DOHH2 (cell line): ENCODE results near the gene HEXIM2.

Experiments used
- H3F3A ChIP-seq: fragments of 200-600 bp; sonication (generic), shearing (Covaris generic); 2 replicates; pipeline ENCODE4 v1.6.0; 2016; ENCODE audit warnings: antibody characterized with exemption, mild to moderate bottlenecking; ENCODE audit not compliant: control insufficient read depth, insufficient read depth
- H3K27ac ChIP-seq: fragments of 200-600 bp; sonication (generic); 2 replicates; pipeline ENCODE4 v1.5.1; 2014; ENCODE audit warnings: low read depth, mild to moderate bottlenecking, low read length, moderate library complexity
- H3K27me3 ChIP-seq: fragments of 200-600 bp; sonication (generic); 2 replicates; pipeline ENCODE4 v1.6.1; 2014; ENCODE audit warnings: mild to moderate bottlenecking, low read length, mixed read lengths; ENCODE audit not compliant: control insufficient read depth
- H3K36me3 ChIP-seq: fragments of 200-600 bp; sonication (generic); 2 replicates; pipeline ENCODE4 v1.6.1; 2014; ENCODE audit warnings: mild to moderate bottlenecking, low read length, moderate library complexity, mixed read lengths; ENCODE audit not compliant: control insufficient read depth
- H3K4me1 ChIP-seq: fragments of 200-600 bp; sonication (generic); 2 replicates; pipeline ENCODE4 v1.6.1; 2014; ENCODE audit warnings: mild to moderate bottlenecking, low read length, mixed read lengths; ENCODE audit not compliant: control insufficient read depth
- H3K4me2 ChIP-seq: fragments of 200-600 bp; sonication (generic); 2 replicates; pipeline ENCODE4 v1.6.0; 2014; ENCODE audit warnings: mild to moderate bottlenecking, low read length, moderate library complexity
- H3K4me3 ChIP-seq: fragments of 200-600 bp; sonication (generic); 2 replicates; pipeline ENCODE4 v1.5.1; 2014; ENCODE audit warnings: mild to moderate bottlenecking, low read length, mixed read lengths
- H3K79me2 ChIP-seq: fragments of 200-600 bp; sonication (generic); 2 replicates; pipeline ENCODE4 v1.6.1; 2014; ENCODE audit warnings: mild to moderate bottlenecking, low read length, mixed read lengths; ENCODE audit not compliant: control insufficient read depth
- H3K9me2 ChIP-seq: fragments of 200-600 bp; sonication (generic); replicated peaks from 2 replicates; pipeline ENCODE4 v1.6.1; 2014; ENCODE audit warnings: mild to moderate bottlenecking, low read length, mixed read lengths; ENCODE audit not compliant: control insufficient read depth
- H3K9me3 ChIP-seq: fragments of 200-600 bp; sonication (generic); 2 replicates; pipeline ENCODE4 v1.6.1; 2014; ENCODE audit warnings: antibody characterized with exemption, low read length, mixed read lengths; ENCODE audit not compliant: control insufficient read depth, insufficient read depth
- H4K20me1 ChIP-seq: fragments of 200-600 bp; sonication (generic); 2 replicates; pipeline ENCODE4 v1.6.0; 2014; ENCODE audit warnings: low read depth, mild to moderate bottlenecking, antibody characterized with exemption, low read length, moderate library complexity; ENCODE audit not compliant: control insufficient read depth, insufficient read depth
- EZH2phosphoT487 ChIP-seq: fragments of 200-600 bp; sonication (generic); IDR thresholded peaks from 2 replicates; pipeline ENCODE4 v1.6.1; 2017; ENCODE audit warnings: borderline replicate concordance, mild to moderate bottlenecking, antibody characterized with exemption, low read length, moderate library complexity, mixed read lengths
- TF ChIP-seq, protein P1 (sequence below): fragments of 200-600 bp; sonication (generic); IDR thresholded peaks from one replicate; pipeline ENCODE4 v1.5.1; 2014; ENCODE audit warnings: antibody characterized with exemption, mild to moderate bottlenecking, low read depth, low read length; ENCODE audit not compliant: poor library complexity, severe bottlenecking

Gene HEXIM2

DNA sequence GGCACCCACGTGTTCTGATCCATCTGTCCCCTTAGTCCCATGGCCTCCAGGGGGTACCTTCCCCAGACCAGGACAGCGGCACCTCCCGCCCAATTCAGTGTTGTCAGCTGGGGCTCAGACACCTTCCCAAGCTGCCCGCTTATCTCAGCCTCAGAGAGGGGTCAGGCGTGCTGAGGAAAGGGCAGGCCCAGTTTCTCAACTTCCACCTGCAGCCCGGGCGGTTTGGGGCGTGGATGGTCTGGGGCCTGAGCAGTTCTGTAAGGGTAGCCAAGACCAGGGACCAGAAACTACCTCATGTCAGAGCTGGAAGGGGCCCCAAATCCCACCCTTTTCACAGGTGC is 34.5 kb upstream of the HEXIM2 start:
- no peaks in the 10 kb centered on the region for H3K79me2 ChIP-seq

DNA sequence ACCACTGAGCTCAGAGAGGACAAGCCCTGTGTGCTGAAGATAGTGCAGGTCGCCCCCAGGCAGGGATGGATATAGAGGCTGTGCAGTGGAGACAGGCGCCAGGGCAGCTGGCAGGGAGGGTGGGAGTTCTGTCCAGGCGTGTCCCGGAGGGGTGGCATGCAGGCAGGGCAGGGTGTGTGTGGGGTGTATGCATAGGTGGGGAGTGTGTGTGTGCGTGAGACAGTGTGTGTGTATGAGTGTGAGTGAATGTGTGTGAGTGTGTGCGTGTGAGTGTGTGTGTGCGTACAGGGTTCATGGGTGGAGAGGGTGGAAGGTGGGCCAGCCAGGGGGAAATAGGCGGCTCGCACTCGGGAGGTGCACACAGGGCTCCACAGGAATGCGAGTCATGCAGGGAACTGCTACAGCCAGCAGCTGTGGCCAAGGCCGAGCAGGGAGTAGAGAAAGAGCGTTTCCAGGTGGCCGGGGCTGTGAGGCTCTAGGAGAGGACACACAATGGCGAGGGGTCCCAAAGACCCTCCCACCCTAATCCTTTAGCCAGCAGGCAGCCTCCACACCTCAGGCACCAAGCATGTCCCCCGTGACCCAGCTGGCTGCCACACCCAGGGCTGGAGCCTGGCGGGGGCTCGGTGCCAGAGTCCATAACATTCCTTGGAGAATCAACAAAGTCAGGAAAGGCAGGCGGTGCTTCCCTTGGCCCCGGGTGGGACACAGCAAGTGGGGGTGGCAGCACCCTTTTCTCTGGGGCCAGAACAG is 34.0 kb upstream of the HEXIM2 start:
- no peaks in the 10 kb centered on the region for H3K36me3 ChIP-seq
- H3F3A ChIP-seq = no peaks in the 10 kb centered on the region
- no peaks in the 10 kb centered on the region for H3K9me2 ChIP-seq
- peaks cover 16% of the 10 kb centered on the region for H3K27me3 ChIP-seq
- no peak overlapping the region for H3K27ac ChIP-seq
- H3K4me3 ChIP-seq = no peak overlapping the region
- H3K9me3 ChIP-seq = no peaks in the 10 kb centered on the region
- H4K20me1 ChIP-seq = 0 out of 2 replicates have a peak, but pooled peaks cover 4% of the 10 kb centered on the region
- no peaks in the 10 kb centered on the region for H3K79me2 ChIP-seq
- TF ChIP-seq, protein P1, sequence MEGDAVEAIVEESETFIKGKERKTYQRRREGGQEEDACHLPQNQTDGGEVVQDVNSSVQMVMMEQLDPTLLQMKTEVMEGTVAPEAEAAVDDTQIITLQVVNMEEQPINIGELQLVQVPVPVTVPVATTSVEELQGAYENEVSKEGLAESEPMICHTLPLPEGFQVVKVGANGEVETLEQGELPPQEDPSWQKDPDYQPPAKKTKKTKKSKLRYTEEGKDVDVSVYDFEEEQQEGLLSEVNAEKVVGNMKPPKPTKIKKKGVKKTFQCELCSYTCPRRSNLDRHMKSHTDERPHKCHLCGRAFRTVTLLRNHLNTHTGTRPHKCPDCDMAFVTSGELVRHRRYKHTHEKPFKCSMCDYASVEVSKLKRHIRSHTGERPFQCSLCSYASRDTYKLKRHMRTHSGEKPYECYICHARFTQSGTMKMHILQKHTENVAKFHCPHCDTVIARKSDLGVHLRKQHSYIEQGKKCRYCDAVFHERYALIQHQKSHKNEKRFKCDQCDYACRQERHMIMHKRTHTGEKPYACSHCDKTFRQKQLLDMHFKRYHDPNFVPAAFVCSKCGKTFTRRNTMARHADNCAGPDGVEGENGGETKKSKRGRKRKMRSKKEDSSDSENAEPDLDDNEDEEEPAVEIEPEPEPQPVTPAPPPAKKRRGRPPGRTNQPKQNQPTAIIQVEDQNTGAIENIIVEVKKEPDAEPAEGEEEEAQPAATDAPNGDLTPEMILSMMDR = no peak
- TF ChIP-seq EZH2phosphoT487 = no peak
- H3K4me2 ChIP-seq = no peak overlapping the region
- H3K4me1 ChIP-seq = peaks cover 8% of the 10 kb centered on the region

More for the DNA sequence above, 34.5 kb upstream of the HEXIM2 start:
- Histone ChIP-seq H3F3A (no peaks in the 10 kb centered on the region), H3K9me2 (no peaks in the 10 kb centered on the region), H4K20me1 (0 out of 2 replicates have a peak, but pooled peaks cover 4% of the 10 kb centered on the region), H3K36me3 (no peaks in the 10 kb centered on the region), H3K4me1 (peaks cover 6% of the 10 kb centered on the region; the same call in 1 of the 2 replicates), H3K4me3 (no peak overlapping the region), H3K9me3 (no peaks in the 10 kb centered on the region), H3K27me3 (peaks cover 16% of the 10 kb centered on the region), H3K27ac (no peak overlapping the region), H3K4me2 (no peak overlapping the region)
- TF ChIP-seq, protein P1 = no peak
- no peak for TF ChIP-seq EZH2phosphoT487

- Histone ChIP-seq H4K20me1 (0 out of 2 replicates have a peak, but pooled peaks cover 4% of the 10 kb centered on the region), H3K36me3 (no peaks in the 10 kb centered on the region), H3K4me2 (no peak overlapping the region), H3K4me3 (no peak overlapping the region), H3K9me3 (no peaks in the 10 kb centered on the region), H3F3A (no peaks in the 10 kb centered on the region), H3K9me2 (no peaks in the 10 kb centered on the region), H3K79me2 (no peaks in the 10 kb centered on the region), H3K27ac (no peak overlapping the region), H3K4me1 (peaks cover 12% of the 10 kb centered on the region), H3K27me3 (peaks cover 16% of the 10 kb centered on the region)
- TF ChIP-seq, protein P1 = no peak
- no peak for TF ChIP-seq EZH2phosphoT487
Measured at GRCh38 chr17:45128331-45128730, 33.3 kb upstream of the HEXIM2 start.
